Ovary (tissue), 9 donors: ENCODE measurements around the gene MEGF9. TPM values are rescaled to one million over a fixed set of nuclear protein-coding genes. Genes with fewer than 3 reads are reported as not detected.

Experiments
- DNase-seq, 5 donors: peaks; one replicate each; pipeline ENCODE4 v3.0.0-alpha.2; 2019 to 2020
- H3K27ac ChIP-seq, 2 donors: fragments of 200-600 bp; one replicate each; pipeline versions ENCODE4 v1.5.1 to v1.8.0; 2019 to 2022
- H3K27me3 ChIP-seq: fragments of 200-600 bp; one replicate; pipeline ENCODE4 v1.8.0; 2022
- H3K36me3 ChIP-seq: fragments of 200-600 bp; sonication (generic); one replicate; pipeline ENCODE4 v1.5.1; 2019
- H3K4me1 ChIP-seq: one replicate; pipeline ENCODE4 v1.8.1; 2013; ENCODE audit warnings: mild to moderate bottlenecking, moderate library complexity; ENCODE audit not compliant: insufficient read depth
- H3K4me3 ChIP-seq: fragments of 200-600 bp; sonication (generic); one replicate; pipeline ENCODE4 v1.5.1; 2017
- H3K9me3 ChIP-seq, 2 donors: fragments of 200-600 bp in 1 of 2; sonication (generic) in 1 of 2; one replicate each; pipeline versions ENCODE4 v1.5.1 to v1.8.1; 2013 to 2019; ENCODE audit warnings: mild to moderate bottlenecking in 1 of 2, moderate library complexity in 1 of 2
- CTCF ChIP-seq, 3 donors: fragments of 450-650 bp in 2 of 3; fragments of 200-600 bp in 1 of 3; IDR thresholded peaks; one replicate each; pipeline versions ENCODE4 v1.5.1 to v1.8.0; 2016 to 2022; ENCODE audit warnings: antibody characterized with exemption in 3 of 3, mild to moderate bottlenecking in 1 of 3
- EP300 ChIP-seq: sonication (generic); formaldehyde crosslinking; IDR thresholded peaks from one replicate; pipeline ENCODE4 v1.6.1; 2017; ENCODE audit warnings: antibody characterized with exemption
- POLR2A ChIP-seq: fragments of 450-650 bp; IDR thresholded peaks from one replicate; pipeline ENCODE4 v1.6.1; 2017; ENCODE audit warnings: antibody characterized with exemption, mild to moderate bottlenecking, moderate library complexity
- WGBS, 3 donors: extraction: QIAGEN DNeasy Blood & Tissue Kit in 1 of 3; methylation state at CpG; one replicate each; pipeline versions ENCODE4 v1.1.5 to v1.1.7; 2013 to 2017; 5-methylcytosine and 5-hydroxymethylcytosine counted together
- intact Hi-C, 4 donors: fragments of 100-400 bp; cut with DNase I; formaldehyde crosslinking; loops; one replicate each; pipeline versions ENCODE4 v1.11.0 to v1.15.1; 2022 to 2023
- polyA plus RNA-seq, 2 donors: library from polyadenylated mRNA; stranded (reverse); fragments of 200-250 nt in 1 of 2; fragments of 350-450 nt in 1 of 2; fragmentation: Illumina TruSeq in 1 of 2; extraction: RNeasy Lipid Tissue Mini Kit (QIAGEN cat#74804) in 1 of 2; gene quantifications; one replicate each; pipeline ENCODE4 v1.2.3, GENCODE V29; 2013 to 2014
- total RNA-seq, 7 donors: library from RNA; depleted of rRNA in 2 of 7; stranded (reverse); fragments of >200 nt in 2 of 7; fragmentation: NEBNext Ultra II Directional in 3 of 7; extraction: Animal tissue kit (Norgen Biotek cat#: 25700) in 3 of 7; gene quantifications; one replicate each; pipeline versions ENCODE4 v1.1.0 to v1.2.4, GENCODE V29; 2016 to 2023
- donor health status: DM: no; HTN: no; CAD: no; lungs with moderate emphysema.
- donor health status: DM: no; HTN: no; CAD: no.
- donor health status: Bipolar disorder and iron deficiency.
- donor health status: DM: yes; HTN: yes; CAD: no.
- donor health status: DM: no; HTN: no; CAD: no.
- donor health status: DM: yes; HTN: yes; CAD: no.

MEGF9 gene
- total and polyA plus RNA-seq, 9 donors: 9.9 to 27.3 (median 14.6) TPM

- 55 to 69% (median 62%) methylated on average over 5 of the region's 5 CpGs for WGBS, 3 donors
- Histone ChIP-seq H3K27me3 (no peaks in the 10 kb centered on the region), H3K36me3 (no peaks in the 10 kb centered on the region), H3K9me3 (no peaks in the 10 kb centered on the region), H3K4me3 (peak overlapping the region; percentile 4), H3K4me1 (peaks cover 11% of the 10 kb centered on the region), H3K27ac (peak overlapping the region in 1 of 2 donors; percentile 3)
- intact Hi-C loops: loop anchor here in 2 of 4 donors (10.0 kb wide), 1 partner anchor 87 kb away; no protein-coding TSS in a partner anchor
- no peak for DNase-seq
- no peak for TF ChIP-seq POLR2A
- TF ChIP-seq CTCF (IDR thresholded peaks at IDR 0.05): no peak
- TF ChIP-seq EP300: no peak
These were observed 2.3 kb downstream of the MEGF9 start for GRCh38 chr9:120711841-120712538.

GRCh38 chr9:120711354-120711753, 2.9 kb downstream of the MEGF9 start:
- H3K4me3 ChIP-seq: no peak overlapping the region
- no peak for TF ChIP-seq CTCF (IDR thresholded peaks at IDR 0.05)
- no peak for TF ChIP-seq EP300
- TF ChIP-seq POLR2A: no peak
- DNase-seq: no peak
- H3K27ac ChIP-seq: no peak overlapping the region
- intact Hi-C loops: loop anchor here in 2 of 4 donors (10.0 kb wide), 1 partner anchor 87 kb away; no protein-coding TSS in a partner anchor
- no peaks in the 10 kb centered on the region for H3K27me3 ChIP-seq
- H3K4me1 ChIP-seq: peaks cover 11% of the 10 kb centered on the region
- H3K9me3 ChIP-seq: no peaks in the 10 kb centered on the region
- no peaks in the 10 kb centered on the region for H3K36me3 ChIP-seq

- DNase-seq: no peak
- WGBS, 3 donors: 50 to 66% (median 66%) methylated on average over 10 of the region's 10 CpGs
- TF ChIP-seq CTCF (IDR thresholded peaks at IDR 0.05) (no peak), POLR2A (no peak), EP300 (no peak)
- H3K27ac ChIP-seq: peak overlapping the region in 1 of 2 donors; percentile 16
- no peaks in the 10 kb centered on the region for H3K27me3 ChIP-seq
- no peaks in the 10 kb centered on the region for H3K9me3 ChIP-seq
- H3K4me3 ChIP-seq: peak overlapping the region; percentile 7
- no peaks in the 10 kb centered on the region for H3K36me3 ChIP-seq
- intact Hi-C loops: loop anchor here in 2 of 4 donors (10.0 kb wide), 1 partner anchor 86 kb away; no protein-coding TSS in a partner anchor
- peaks cover 8% of the 10 kb centered on the region for H3K4me1 ChIP-seq
These were observed 3.9 kb downstream of the MEGF9 start for GRCh38 chr9:120710110-120710981.

GRCh38 chr9:120708526-120709224, 5.6 kb downstream of the MEGF9 start:
- Histone ChIP-seq H3K4me1 (peaks cover 8% of the 10 kb centered on the region), H3K36me3 (no peaks in the 10 kb centered on the region), H3K27me3 (no peaks in the 10 kb centered on the region), H3K27ac (no peak overlapping the region), H3K4me3 (no peak overlapping the region), H3K9me3 (no peaks in the 10 kb centered on the region)
- TF ChIP-seq CTCF (IDR thresholded peaks at IDR 0.05) (no peak), EP300 (no peak), POLR2A (no peak)
- intact Hi-C loops: no loop called here
- WGBS, 3 donors: 94 to 99% (median 96%) methylated on average over 6 of the region's 6 CpGs
- no peak for DNase-seq
